Measurements from ENCODE around the gene TTPAL.
A peak's percentile ranks its signal among the peaks of the same experiment; 100 is the strongest.

TTPAL gene

GRCh38 chr20:44455126-44455525, 20.5 kb upstream of the TTPAL start:
- Mint-ChIP-seq H3K9me3 (no peaks in the 10 kb centered on the region), H3K4me3 (no peak overlapping the region), H3K27ac (no peak overlapping the region), H3K36me3 (ENCODE audit: low read depth) (no peaks in the 10 kb centered on the region), H3K4me1 (no peaks in the 10 kb centered on the region), H3K27me3 (ENCODE audit: low read depth) (no peaks in the 10 kb centered on the region)
- TF ChIP-seq CTCF (IDR thresholded peaks at IDR 0.05; ENCODE audit: unreplicated experiment in 3 of 3), result no peak

- H3K4me3 Mint-ChIP-seq, result no peak overlapping the region
- no peaks in the 10 kb centered on the region for H3K4me1 Mint-ChIP-seq
- no peaks in the 10 kb centered on the region for H3K36me3 Mint-ChIP-seq (ENCODE audit: low read depth)
- no peaks in the 10 kb centered on the region for H3K27me3 Mint-ChIP-seq (ENCODE audit: low read depth)
- H3K9me3 Mint-ChIP-seq, result no peaks in the 10 kb centered on the region
- no peak overlapping the region for H3K27ac Mint-ChIP-seq
- TF ChIP-seq CTCF (IDR thresholded peaks at IDR 0.05; ENCODE audit: unreplicated experiment in 3 of 3), result no peak
These were observed 19.1 kb upstream of the TTPAL start for GRCh38 chr20:44456611-44457010.

DNA sequence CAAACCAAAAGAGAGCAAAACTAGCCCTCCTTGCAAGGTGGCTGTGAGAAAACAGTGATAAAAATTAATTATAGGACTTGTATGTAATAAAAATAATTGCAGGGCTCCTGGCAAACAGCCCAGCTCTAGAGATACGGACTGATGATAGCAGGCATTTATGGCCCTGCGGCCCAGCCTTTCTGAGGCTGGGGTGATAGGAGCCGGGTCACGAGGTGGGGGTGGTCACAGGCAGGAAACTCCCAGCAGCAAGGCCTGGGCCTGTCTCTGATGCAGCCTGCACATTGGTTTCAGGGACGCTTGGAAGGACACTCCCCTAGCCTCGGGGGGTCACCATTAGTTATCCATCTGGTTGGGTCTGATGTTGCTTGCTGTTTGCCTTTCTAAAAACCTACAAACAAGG, 18.7 kb upstream of the TTPAL start:
- no peak overlapping the region for H3K4me3 Mint-ChIP-seq
- no peaks in the 10 kb centered on the region for H3K36me3 Mint-ChIP-seq (ENCODE audit: low read depth)
- H3K27me3 Mint-ChIP-seq (ENCODE audit: low read depth), result no peaks in the 10 kb centered on the region
- TF ChIP-seq CTCF (IDR thresholded peaks at IDR 0.05; ENCODE audit: unreplicated experiment in 3 of 3), result no peak
- no peaks in the 10 kb centered on the region for H3K4me1 Mint-ChIP-seq
- H3K27ac Mint-ChIP-seq, result no peak overlapping the region
- no peaks in the 10 kb centered on the region for H3K9me3 Mint-ChIP-seq

GRCh38 chr20:44459271-44459670, 16.4 kb upstream of the TTPAL start:
- no peaks in the 10 kb centered on the region for H3K27me3 Mint-ChIP-seq (ENCODE audit: low read depth)

DNA sequence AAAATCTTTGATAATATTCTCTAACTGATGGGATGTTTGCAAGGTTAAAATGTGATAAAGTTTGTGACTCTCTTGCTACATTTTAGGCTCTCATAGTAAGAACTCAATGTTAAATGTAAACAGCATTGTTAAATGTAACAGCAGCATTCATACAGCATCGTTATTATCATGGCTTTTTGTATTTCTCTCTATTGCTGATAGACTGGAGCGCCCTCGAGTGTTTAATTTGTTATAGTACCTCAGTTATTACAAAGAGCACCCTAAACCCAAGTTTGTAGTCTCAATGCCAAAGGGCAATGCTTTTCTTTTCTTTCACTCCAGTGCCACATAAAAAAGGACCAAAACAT, 14.9 kb upstream of the TTPAL start:
- H3K27ac Mint-ChIP-seq, result no peak overlapping the region
- H3K27me3 Mint-ChIP-seq (ENCODE audit: low read depth), result peaks cover 4% of the 10 kb centered on the region
- H3K4me1 Mint-ChIP-seq, result no peaks in the 10 kb centered on the region
- H3K36me3 Mint-ChIP-seq (ENCODE audit: low read depth), result no peaks in the 10 kb centered on the region
- H3K4me3 Mint-ChIP-seq, result no peak overlapping the region
- peak; percentile 41 to 55 (median 46) for TF ChIP-seq CTCF (IDR thresholded peaks at IDR 0.05; ENCODE audit: unreplicated experiment in 3 of 3)
- H3K9me3 Mint-ChIP-seq, result no peaks in the 10 kb centered on the region

More at GRCh38 chr20:44459271-44459670, 16.4 kb upstream of the TTPAL start:
- no peaks in the 10 kb centered on the region for H3K4me1 Mint-ChIP-seq
- H3K9me3 Mint-ChIP-seq, result no peaks in the 10 kb centered on the region
- TF ChIP-seq CTCF (IDR thresholded peaks at IDR 0.05; ENCODE audit: unreplicated experiment in 3 of 3), result no peak
- H3K4me3 Mint-ChIP-seq, result no peak overlapping the region
- no peaks in the 10 kb centered on the region for H3K36me3 Mint-ChIP-seq (ENCODE audit: low read depth)
- no peak overlapping the region for H3K27ac Mint-ChIP-seq

GRCh38 chr20:44461142-44461802, 14.4 kb upstream of the TTPAL start:
- Mint-ChIP-seq H3K27ac (no peak overlapping the region), H3K4me1 (no peaks in the 10 kb centered on the region), H3K36me3 (ENCODE audit: low read depth) (no peaks in the 10 kb centered on the region), H3K4me3 (no peak overlapping the region), H3K9me3 (no peaks in the 10 kb centered on the region), H3K27me3 (ENCODE audit: low read depth) (peaks cover 8% of the 10 kb centered on the region)
- TF ChIP-seq CTCF (IDR thresholded peaks at IDR 0.05; ENCODE audit: unreplicated experiment in 3 of 3), result peak in 1 of 3 experiments; percentile 1

Measured in nephron (organoid).